Stimulated activated CD8-positive, alpha-beta memory T cell treated with anti-CD3 and anti-CD28 coated beads, Interleukin-4, amount 100 ng/mL, for 48 hours (primary cell): ENCODE measurements around the gene PEX5.

Experiments
- DNase-seq: peaks from one replicate; pipeline ENCODE4 v3.0.0-alpha.2; 2020

PEX5 gene

DNA sequence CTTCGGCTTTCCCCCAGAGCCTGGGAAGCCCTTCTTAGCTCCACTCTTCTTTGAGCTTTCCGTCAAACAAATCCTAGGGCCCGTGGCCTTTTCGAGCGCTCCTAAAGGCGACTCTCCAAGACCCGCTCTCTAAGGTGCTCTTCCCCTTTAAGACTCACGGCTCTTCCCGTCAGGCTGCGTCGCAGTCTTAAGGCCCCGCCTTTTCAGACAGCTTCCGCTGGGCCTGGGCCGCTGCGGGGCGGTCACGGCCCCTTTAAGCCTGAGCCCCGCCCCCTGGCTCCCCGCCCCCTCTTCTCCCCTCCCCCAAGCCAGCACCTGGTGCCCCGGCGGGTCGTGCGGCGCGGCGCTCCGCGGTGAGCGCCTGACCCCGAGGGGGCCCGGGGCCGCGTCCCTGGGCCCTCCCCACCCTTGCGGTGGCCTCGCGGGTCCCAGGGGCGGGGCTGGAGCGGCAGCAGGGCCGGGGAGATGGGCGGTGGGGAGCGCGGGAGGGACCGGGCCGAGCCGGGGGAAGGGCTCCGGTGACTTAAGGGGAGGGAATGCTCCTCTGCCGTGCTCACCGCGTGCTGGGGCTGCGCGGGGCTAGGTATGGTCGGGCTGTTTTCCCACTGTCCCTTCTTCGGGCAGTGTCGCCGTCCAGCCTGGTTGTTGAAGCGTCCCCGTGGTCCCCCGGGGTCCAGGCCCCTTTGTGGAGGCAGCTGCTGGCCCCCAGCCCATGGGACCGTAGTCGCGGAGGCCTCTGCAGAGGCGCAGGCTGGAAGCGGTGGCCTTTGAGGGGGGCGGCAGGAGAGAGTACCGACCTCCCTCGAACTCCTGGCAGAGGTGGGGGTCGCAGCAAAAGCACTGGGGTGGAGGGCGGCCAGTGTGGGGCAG, at the start of gene PEX5:
Gene PEX5 (plus strand): TSS at position 289 of the 870 bp plus-strand sequence. CDS start 692 bp downstream, outside the sequence.
- peak; percentile 83 for DNase-seq

DNA sequence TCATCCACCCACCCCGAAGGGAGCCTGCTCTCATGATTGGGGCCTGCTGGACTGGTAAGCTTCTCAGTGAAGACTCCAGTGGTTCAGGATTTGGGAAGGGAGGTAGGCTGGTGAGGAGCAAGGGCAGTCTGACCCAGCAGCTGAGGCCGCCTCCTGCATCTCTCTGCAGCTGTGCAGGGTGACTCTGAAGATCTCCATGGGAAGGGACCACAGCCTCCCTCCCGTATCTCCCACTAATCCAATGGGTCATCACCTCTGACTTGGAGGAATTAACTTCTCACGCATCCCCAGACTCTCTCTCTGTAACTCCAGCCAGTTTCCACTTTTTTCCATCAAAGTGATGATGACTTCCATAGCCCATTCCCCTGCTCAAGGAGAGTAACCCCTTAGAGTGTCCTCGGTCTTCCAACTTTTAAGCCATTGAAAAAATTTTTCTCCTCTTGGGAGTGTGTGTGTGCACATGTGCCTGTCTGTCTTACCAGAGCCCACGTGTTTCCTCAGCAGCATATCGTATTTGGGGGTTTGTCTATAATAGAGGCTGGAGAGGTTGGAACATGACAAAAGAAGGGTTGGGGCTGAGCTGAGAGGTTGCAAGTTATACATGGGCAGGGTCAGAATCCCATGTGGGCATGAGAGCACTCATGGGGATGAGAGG, 48.0 kb upstream of the PEX5 start:
- no peak for DNase-seq

DNA sequence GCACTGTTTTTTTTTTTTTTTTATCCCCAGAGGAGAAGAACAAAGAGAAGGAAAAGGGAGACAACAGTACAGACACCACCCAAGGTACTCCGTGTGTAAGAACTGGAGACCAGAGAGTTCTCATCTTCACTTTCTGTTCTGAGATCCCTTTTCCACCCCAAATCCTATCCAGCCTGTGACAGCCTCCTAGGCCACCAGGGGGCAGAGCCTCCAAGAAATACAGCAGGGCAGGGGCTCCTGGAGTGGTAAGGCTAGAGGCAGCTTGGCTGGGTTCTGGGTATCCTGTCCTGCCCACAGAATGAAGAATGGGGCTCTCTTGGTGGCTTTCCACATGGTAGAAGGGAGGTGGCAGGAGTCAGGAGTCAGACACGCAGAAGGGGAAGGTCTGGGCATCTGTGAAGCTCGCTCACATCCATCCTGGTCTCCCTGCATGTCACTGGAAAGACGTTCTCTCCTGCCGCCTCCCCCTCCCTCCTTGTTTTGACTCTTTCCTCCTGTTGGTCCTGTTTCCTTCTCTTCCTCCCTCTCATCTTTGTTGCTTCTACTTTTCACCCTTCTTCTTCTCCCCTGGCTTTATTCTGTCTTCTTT, 47.3 kb upstream of the PEX5 start:
- peak; percentile 69 for DNase-seq

DNA sequence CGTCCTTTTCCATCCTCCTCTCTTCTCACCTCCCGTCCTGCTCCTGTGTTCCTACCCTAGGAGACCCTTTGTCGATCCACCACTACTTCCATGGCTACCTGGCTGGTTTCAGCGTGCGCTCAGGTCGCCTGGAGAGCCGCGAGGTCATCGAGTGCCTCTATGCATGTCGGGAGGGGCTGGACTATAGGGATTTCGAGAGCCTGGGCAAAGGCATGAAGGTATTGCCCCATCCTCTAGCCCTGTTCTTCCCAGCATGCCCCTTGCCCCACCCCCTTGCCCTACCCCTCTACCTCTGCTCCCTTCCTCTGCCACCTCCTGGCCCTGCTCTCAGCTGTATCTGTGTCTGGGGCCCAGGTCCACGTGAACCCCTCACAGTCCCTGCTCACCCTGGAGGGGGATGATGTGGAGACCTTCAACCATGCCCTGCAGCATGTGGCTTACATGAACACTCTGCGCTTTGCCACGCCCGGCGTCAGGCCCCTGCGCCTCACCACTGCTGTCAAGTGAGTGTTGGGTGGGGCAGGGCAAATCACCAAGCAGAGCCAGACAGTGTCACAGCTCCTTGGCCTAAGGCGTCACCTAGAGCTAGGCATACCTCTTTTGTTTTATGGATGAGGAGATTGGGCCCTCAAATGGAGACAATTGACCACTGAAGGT, 46.5 kb upstream of the PEX5 start:
- DNase-seq: no peak

DNA sequence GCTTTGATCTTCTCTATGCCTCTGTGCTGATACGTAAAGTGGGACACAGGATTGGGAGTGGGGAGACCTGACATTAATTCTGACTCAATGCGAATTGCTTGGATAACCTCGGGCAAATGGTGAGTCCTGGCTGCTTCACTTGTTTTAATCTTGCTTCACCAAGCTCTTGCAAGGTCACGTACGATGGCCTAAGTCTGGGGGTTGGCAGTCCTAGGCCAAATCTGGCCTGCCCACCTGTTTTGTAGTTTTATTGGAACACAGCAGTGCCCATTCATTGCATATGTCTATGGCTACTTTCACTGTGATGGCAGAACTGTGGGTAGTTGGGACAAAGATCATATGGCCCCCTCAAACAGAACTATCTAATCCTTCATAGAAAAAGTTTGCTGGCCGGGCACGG, 45.9 kb upstream of the PEX5 start:
- no peak for DNase-seq

DNA sequence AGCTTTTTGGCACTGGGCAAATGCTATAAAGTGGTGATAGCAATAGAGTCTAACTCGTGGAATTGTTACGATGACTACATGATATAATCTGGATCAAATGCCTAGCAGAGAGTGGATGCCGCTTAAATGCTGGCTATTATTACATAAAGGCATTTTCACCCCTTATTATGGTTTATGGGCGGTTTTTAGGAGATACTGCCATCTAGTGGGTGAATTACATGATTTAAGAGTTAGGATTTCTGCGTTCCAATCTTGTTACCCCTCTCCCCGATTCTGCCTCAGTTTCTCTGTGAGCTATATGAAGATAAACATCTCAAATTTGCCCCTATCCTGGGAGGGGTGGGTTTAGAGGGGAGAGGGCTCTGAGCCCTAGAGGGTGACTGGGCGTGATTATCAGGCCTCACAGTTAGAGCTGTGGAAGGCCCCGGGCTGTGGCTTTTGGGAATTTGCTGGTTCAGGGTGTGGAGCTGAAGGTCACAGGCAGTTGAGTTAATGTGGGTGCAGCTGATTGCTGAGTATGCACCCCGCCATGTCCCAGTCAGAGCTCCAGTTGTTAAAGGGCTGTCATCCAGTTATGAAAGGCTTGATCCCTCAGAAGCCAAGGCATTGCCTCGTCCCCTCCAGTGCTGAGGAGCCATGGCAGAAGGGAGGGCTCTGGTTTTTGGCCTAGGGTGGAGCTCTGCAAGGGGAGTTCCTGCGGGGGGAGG, 44.9 kb upstream of the PEX5 start:
- no peak for DNase-seq

DNA sequence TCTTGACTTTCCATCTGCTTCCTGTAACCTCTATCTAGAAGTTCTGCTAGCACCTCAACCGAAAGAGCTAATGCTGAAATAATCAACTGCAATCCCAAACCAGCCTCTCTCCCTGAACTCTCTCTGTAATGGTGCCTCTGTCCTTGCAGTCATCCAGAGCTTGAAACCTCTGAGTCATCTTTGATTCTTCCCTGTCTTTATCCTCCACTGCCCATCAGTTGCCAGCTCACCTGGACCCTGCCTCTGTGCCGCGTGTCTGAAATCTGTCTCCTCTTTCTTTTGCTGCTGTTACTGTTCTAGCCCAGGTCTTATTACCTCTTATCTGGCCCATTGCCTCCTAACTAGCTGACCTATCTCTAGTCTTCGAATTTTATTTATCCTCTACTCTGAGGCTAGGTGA, 43.8 kb upstream of the PEX5 start:
- no peak for DNase-seq

DNA sequence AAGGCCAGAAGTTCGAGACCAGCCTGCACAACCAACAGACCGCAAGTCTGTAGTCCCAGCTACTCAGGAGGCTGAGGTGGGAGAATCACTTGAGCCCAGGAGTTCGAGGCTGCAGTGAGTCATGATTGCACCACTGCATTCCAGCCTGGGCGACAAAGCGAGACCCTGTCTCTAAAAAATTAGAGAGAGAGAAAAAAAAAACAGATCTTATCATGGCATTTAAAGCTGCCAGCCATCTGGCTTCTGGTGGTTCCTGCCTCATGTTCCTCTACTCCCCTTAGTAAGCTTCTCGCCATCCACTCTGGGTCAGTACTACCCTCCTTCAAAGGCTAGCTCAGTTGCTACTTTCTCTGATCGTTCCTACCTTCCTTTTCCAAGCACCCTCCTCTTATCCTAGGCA, 43.3 kb upstream of the PEX5 start:
- DNase-seq: no peak

DNA sequence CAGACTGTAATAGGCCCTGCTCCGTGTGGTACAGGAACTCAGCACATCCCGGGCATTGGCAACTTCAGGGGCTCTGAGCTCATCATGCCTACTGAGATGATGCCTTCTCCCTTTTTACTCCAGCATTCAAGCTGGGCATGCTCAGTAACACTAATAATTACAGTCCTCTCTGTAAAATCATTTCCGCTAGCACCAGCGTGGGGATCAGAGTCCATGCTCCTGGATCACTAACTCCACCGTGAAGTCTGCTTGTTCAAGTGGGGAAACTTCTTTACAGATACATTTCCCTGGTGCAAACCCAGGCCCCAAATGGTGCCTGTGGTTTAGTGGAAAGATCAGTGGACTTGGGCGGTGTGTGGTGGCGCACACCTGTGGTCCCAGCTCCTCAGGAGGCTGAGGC, 42.6 kb upstream of the PEX5 start:
- DNase-seq: no peak

DNA sequence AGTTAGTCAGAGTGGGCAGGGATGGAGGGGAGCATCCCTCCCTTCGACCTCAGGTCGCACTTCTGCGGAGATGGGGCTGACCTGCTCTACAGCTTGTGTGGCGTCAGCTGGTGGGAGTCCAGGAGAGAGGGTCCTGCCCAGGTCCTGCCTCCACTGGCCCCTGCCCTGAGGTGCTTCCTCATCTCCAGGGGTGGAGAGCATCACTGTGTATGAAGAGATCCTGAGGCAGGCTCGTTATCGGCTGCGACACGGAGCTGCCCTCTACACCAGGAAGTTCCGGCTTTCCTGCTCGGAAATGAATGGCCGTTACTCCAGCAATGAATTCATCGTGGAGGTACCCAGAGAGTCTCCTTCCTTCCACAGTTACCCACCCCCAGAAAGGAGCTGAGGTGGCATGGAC, 39.1 kb upstream of the PEX5 start:
- no peak for DNase-seq

DNA sequence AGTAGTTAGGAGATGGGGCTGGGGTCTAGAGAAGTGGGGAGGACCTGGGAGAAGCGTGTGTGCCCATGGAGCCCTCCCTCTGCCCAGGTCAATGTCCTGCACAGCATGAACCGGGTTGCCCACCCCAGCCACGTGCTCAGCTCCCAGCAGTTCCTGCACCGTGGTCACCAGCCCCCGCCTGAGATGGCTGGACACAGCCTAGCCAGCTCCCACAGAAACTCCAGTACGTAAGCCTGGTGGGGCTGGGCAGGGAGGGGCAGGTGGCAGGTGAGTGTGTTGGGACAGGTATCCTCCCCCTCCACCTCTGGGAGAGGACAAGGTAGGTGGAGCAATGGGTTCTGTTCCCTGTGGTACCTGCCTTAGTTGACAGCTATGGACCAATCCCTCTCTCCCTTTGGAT, 38.6 kb upstream of the PEX5 start:
- no peak for DNase-seq

DNA sequence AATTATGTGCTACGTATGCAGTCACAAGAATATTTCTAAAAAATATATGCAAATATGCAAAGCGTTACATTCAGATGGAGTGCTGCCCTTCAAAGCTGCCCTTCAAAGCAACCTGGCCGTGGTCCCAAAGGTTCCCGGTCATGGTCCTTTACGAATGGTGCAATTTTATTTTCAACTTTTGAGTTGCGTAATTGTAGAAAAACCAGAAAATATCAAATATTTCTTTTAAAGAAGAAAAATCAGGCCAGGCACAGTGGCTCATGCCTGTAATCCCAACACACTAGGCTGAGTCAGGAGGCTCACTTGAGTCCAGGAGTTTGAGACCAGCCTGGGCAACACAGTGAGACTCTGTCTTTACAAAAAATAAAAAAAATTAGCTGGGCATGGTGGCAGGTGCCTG, 38.0 kb upstream of the PEX5 start:
- DNase-seq: no peak

DNA sequence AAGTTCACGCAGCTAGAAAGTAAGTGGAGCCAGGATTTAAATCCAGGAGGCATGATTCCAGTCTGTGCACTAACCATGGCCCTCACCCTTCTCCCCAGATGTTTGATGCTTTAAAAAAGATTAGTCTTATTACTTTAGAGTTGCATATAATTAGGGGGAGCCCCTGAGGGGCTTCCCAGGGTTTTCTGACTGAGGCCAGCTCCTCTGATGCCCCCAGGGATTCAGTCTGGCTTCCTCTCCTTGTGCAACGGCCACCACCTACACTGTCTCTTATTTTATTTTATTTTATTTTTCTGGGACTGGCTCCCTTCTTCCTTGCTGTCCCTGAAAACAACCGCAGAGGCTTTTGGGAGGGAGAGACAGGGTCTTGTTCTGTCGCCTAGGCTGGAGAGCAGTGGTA, 36.7 kb upstream of the PEX5 start:
- no peak for DNase-seq

DNA sequence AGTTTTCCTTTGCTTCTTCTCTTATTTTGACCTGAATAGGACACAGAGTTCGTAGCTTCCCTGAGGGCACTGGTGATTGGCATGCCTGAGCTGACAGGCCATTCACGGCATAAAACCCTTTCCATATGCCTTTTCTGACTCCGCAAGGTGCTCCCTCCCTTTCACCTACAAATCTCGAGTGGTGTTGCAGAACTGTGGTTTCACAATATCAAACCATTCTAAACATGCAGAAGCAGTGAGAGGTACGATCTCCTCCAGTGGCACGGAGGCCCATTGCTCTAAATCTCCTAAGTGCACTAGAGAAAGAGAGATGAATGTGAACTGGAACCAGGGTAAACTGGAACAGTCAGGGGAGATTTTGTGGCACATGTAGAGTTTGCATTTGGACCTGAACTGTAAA, 35.4 kb upstream of the PEX5 start:
- no peak for DNase-seq

DNA sequence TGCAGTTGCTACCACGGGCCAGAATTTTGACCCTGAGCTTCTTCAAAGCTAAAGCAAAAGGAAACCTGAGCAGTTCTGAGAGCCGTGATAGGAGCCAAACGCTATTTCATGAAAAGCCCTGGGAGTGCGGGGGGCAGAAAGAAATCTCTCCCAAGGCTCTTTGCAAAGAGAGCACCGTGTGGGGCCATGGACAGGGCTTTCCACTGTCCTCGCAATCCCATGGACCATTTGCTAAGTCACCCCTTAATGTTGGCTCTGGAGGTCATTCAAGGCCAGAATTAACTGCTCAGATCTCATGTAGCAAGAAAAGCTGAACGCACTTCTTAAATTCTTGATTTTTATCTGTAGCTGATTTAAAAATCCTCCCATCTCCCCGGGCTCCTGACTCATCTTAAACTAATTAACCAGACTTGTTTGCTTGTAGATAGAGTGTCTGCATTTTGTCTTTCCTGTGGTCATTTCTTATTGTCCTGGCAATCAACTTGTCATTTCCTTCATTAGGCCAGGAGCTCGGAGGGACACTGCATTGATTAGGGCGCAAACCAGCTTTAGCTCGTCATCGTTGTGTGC, 34.5 kb upstream of the PEX5 start:
- no peak for DNase-seq

DNA sequence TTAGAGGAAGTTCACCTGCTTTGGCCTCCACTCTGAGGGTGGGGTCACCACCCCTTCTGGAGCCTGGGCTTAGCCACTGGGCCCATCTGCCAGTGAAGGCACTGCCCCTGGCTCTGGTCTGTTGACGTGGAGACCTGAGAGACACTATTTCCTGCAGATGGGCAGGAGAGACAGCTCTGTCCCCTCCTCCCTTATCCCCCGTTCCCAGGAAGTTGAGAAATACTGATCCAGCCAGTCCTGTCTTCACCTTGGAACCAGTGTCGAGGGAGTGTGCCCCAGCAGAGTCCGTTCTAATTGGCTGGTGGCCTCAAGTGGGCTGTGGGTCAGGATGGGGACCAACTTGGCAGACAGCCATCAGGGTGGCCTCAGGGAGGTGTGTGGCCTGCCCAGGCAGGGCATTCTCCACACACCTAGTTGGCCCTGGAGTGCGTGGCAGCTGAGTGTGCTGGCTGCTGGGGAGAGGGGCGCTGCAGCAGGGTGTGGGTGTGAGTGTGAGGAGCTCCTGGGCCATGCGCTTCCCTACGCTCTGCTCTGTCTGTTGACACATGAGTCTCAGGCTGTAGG, 33.9 kb upstream of the PEX5 start:
- DNase-seq: no peak

DNA sequence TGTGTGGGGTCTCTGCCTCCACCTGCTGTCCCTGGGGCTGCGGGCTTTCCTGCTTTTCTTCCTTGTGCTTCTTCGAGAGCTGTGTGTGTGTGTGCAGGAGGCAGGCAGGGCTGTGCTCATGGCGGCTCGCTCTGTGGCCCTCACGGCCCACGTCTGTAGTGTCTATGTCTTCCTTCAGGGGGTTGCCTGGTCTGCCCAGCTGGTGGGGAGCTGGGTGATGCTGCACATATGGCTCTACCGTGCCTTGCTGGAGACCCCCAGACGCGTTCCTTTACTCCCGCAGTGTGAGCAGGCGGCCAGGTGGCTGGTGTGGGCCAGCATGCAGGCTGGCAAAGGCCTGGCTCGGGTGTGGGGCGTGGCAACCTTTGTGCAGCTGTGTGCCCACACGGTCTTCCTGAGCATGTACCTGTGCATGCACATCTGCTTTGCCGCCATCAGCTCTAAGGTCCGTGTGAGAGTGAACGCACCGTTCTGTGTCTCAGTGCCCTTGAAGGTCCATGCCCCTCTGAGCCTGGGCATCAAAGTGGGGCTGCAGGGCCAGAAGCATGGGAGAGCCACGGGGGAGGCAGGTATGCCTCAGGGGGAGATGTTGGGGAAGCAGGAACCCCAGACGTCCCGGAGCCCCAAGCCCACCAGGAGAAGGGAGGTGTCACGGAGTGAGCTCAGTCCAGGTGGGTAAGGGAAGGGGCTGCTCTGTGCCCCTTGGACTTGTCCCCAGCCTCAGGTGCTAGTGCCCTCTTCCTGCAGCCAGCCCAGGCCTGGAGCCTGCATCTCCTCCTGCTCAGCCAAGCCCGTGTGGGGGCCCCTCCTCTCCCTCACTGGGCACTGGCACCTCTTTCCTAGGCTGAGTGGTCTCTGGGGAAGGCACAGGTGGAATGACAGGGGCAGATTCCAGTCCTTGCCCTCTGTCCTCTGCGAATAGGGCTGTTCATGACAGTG, 33.0 kb upstream of the PEX5 start:
- DNase-seq: no peak

DNA sequence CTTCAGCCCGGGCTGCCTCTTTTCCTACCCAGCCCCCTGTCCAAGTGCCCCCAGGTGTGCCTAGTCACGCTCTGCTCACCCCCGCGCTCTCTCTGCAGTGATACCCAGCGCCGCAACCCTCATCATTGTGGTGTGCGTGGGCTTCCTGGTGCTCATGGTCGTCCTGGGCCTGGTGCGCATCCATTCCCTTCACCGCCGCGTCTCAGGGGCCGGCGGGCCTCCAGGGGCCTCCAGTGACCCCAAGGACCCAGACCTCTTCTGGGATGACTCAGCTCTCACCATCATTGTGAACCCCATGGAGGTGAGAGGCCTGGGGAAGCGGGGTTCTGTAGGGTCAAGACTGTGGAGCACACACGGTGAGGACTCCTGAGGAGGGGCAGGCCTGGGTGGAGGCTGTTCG, 32.1 kb upstream of the PEX5 start:
- DNase-seq: no peak

DNA sequence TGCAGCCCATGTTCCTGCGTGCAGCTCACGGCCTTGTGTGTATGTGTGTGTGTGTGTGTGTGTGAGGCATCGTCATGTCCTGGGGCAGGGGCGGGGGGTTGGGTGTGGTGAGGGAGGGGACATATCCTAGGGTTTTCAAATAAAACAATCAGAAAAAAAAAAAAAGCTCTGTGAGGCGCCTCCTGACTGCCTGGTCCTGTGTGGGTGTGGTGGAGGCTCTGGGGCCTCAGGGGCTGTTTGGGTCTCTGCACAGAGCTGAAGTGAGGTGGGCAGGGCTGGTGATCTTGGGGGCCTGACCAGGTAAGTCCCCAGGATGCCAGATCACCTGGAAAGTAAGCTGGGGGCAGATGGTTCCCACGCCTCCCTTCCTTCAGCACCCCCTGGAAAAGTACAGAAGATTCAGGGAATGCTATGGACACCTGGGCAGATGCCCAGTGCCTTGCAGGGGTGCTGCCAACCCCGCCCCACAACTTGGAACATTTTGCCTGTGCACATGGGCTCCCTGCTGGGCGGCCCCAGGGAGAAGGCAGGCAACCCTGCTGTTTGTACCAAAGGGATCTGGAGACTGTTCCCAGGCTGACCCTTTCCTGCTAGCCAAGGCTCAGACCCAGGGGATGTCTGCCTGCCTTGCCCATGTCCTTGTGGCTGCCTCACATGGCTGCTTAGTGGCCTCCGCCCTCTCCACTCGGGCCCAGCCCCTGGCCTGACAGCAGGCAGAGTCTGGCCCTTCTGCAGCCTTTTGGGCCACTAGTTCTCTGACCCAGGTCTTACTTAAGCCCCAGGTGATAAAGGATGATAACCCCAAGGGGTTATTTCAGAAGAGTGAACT, 30.5 kb upstream of the PEX5 start:
- DNase-seq: no peak

DNA sequence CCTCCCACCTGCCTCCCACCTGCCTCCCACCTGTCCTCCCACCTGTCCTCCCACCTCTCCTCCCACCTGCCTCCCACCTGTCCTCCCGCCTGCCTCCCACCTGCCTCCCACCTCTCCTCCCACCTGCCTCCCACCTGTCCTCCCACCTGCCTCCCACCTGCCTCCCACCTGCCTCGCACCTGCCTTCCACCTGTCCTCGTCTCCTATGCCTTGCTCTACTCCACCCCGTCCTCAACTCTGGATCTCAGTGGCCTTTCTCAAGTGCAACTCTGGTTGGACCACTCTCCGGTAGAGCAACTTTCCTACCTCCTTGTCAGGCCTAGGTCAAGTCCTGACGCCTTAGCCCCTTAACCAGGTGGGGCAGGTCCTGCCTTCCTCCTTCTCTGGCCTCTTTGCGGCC, 29.3 kb upstream of the PEX5 start:
- DNase-seq: no peak
